Lower leg skin (tissue), 3 donors: ENCODE results near the gene ZBTB21.

Experiments used
- CTCF ChIP-seq, 3 donors: fragments of 450-650 bp; IDR thresholded peaks; one replicate each; pipeline ENCODE4 v1.5.1; 2016; ENCODE audit warnings: antibody characterized with exemption in 3 of 3, mild to moderate bottlenecking in 3 of 3, moderate library complexity in 2 of 3
- POLR2A ChIP-seq, 2 donors: fragments of 450-650 bp; IDR thresholded peaks; one replicate each; pipeline ENCODE4 v1.6.1; 2016 to 2017; ENCODE audit warnings: antibody characterized with exemption in 2 of 2, mild to moderate bottlenecking in 1 of 2, moderate library complexity in 1 of 2

- TF ChIP-seq CTCF (IDR thresholded peaks at IDR 0.05) (no peak), POLR2A (IDR thresholded peaks at IDR 0.05) (no peak)
Measured at GRCh38 chr21:42051788-42052187, 41.6 kb upstream of the ZBTB21 start.
